Measurements from ENCODE around the gene SHISAL2A. TPM values are rescaled to one million over a fixed set of nuclear protein-coding genes. Genes with fewer than 3 reads are reported as not detected.

Gene SHISAL2A
- total RNA-seq, 1 donor: not detected

DNA sequence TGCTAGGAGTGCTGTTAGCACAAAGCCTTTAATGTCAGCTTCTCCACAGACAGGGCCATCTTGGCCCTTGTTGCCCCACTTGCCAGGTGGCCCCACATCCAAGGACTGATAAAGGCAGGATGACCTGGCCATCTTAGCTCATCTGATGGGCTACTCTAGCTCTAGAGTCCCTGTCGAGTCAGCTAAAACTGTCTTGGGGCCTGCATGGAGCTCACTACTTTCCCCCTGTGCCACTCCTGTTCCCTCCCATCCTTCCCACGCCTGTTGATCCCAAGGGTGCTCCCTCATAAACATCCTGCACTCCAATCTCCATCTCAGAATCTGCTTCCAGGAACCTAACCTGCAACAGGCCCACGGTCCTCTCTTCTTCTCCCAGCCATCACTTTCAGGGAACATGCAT lies 31.4 kb upstream of the SHISAL2A start:
- H3K36me3 ChIP-seq (ENCODE audit: insufficient read depth, low read length): no peaks in the 10 kb centered on the region

DNA sequence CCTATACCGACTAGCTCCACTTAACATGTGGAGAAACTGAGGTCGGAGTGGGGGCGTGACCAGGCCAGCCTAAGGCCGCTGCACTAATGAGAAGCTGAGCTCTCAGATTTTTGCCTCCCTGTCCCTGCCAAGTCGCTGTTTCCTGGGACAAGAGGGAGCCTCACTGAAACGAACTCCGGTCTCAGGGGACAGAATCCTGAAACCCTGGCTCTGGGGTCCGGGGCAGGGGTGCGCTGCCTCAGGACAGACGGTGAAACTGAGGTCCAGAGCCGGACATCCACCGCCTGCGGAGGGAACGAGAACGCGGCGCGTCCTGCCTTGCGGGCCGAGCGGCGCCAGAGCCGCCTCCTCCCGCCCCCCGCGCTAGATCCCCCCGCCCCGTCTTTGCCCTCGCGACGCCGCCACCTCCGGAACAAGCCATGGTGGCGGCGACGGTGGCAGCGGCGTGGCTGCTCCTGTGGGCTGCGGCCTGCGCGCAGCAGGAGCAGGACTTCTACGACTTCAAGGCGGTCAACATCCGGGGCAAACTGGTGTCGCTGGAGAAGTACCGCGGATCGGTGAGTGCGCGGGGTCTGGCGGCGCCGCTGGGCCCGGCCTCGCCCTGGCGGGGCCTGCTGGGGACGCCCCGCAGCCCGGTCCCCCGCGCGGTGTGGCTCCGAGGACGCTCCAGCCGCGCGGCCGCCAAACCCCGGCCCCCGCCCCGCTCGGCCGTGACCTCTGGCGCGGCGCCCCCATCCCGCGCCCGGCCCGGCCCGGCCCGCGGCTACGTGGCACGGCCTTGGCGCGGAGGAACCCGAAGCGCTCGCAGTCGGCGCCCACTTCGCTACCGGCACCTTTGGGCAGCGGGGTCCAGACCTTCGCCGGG lies 30.7 kb upstream of the SHISAL2A start, which contains the start of gene GPX7:
Gene GPX7 (plus strand): TSS at position 381 of the 865 bp plus-strand sequence. CDS start 39 bp downstream, at position 420.
- H3K36me3 ChIP-seq (ENCODE audit: insufficient read depth, low read length): peaks cover 5% of the 10 kb centered on the region
- no peaks in the 10 kb centered on the region for H3K9me3 ChIP-seq (ENCODE audit: low read depth, low read length)
- peak within 1 kb of the TSS; percentile 86 for H3K4me2 ChIP-seq (ENCODE audit: insufficient read depth, low read length)
- H3K27me3 ChIP-seq (ENCODE audit: insufficient read depth, low read length): no peaks in the 10 kb centered on the region
- H4K20me1 ChIP-seq (ENCODE audit: insufficient read depth, low read length): no peaks in the 10 kb centered on the region
- H2AFZ ChIP-seq (ENCODE audit: low read length): peak within 1 kb of the TSS; percentile 88
- H3K79me2 ChIP-seq (ENCODE audit: insufficient read depth, low read length): peaks cover 20% of the 10 kb centered on the region
- DNase-seq (ENCODE audit: insufficient read length, low spot score, missing footprints): peak; percentile 93
- H3K4me1 ChIP-seq (ENCODE audit: insufficient read depth, low read length): peaks cover 20% of the 10 kb centered on the region
- peak within 1 kb of the TSS; percentile 71 for H3K4me3 ChIP-seq (ENCODE audit: insufficient read depth, low read length)
- TF ChIP-seq, protein P1, sequence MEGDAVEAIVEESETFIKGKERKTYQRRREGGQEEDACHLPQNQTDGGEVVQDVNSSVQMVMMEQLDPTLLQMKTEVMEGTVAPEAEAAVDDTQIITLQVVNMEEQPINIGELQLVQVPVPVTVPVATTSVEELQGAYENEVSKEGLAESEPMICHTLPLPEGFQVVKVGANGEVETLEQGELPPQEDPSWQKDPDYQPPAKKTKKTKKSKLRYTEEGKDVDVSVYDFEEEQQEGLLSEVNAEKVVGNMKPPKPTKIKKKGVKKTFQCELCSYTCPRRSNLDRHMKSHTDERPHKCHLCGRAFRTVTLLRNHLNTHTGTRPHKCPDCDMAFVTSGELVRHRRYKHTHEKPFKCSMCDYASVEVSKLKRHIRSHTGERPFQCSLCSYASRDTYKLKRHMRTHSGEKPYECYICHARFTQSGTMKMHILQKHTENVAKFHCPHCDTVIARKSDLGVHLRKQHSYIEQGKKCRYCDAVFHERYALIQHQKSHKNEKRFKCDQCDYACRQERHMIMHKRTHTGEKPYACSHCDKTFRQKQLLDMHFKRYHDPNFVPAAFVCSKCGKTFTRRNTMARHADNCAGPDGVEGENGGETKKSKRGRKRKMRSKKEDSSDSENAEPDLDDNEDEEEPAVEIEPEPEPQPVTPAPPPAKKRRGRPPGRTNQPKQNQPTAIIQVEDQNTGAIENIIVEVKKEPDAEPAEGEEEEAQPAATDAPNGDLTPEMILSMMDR (IDR thresholded peaks at IDR 0.05; ENCODE audit: extremely low read depth, low read depth, low read length): no peak
- H3K27ac ChIP-seq (ENCODE audit: low read depth, low read length): peak within 1 kb of the TSS; percentile 68

More for the DNA sequence above, 31.4 kb upstream of the SHISAL2A start:
- no peak for DNase-seq (ENCODE audit: insufficient read length, low spot score, missing footprints)
- Histone ChIP-seq H4K20me1 (ENCODE audit: insufficient read depth, low read length) (no peaks in the 10 kb centered on the region), H2AFZ (ENCODE audit: low read length) (peak overlapping the region; percentile 88), H3K27me3 (ENCODE audit: insufficient read depth, low read length) (no peaks in the 10 kb centered on the region), H3K4me2 (ENCODE audit: insufficient read depth, low read length) (peak overlapping the region; percentile 86), H3K4me3 (ENCODE audit: insufficient read depth, low read length) (peak overlapping the region; percentile 71), H3K27ac (ENCODE audit: low read depth, low read length) (peak overlapping the region; percentile 68), H3K4me1 (ENCODE audit: insufficient read depth, low read length) (peaks cover 20% of the 10 kb centered on the region), H3K79me2 (ENCODE audit: insufficient read depth, low read length) (peaks cover 20% of the 10 kb centered on the region), H3K9me3 (ENCODE audit: low read depth, low read length) (no peaks in the 10 kb centered on the region)
- TF ChIP-seq, protein P1 (IDR thresholded peaks at IDR 0.05; ENCODE audit: extremely low read depth, low read depth, low read length): no peak

DNA sequence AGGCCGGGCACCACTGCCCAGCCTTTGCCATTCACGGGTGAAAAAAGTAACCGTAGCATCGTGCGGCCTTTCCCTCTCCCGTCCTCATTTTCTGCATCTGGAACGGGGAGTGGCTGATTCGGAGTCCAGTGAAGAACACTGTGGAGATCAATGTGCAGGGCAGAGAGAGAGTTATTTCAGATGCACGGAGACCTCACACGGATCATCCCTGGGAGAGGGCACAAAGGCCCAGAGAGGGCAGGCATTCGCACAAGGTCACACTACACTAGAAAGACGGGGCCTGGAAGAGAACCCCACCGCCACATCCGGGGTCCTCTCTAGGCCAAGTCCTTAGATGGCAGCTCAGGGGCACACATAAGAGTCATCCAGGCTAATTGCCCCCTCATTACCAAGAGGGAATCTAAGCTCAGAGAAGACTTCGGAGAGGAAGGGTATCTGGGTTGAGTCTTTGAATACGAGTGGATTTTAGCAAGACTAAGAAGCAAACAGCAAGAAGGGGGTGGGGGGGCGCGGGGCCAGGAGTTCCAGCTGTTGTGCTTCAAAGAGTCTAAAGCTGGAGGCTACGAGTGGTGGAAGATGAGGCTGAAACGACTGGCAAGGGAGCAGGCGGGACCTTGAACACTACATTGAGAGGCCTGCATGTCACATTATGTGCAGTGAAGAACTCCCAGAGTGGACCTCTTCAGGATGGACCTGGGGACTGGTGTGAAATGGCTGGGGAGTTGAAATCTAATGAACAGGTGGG lies 29.9 kb upstream of the SHISAL2A start:
- Histone ChIP-seq H3K4me2 (ENCODE audit: insufficient read depth, low read length) (peak overlapping the region; percentile 80), H3K36me3 (ENCODE audit: insufficient read depth, low read length) (peaks cover 8% of the 10 kb centered on the region), H3K79me2 (ENCODE audit: insufficient read depth, low read length) (peaks cover 20% of the 10 kb centered on the region), H3K4me3 (ENCODE audit: insufficient read depth, low read length) (peak overlapping the region; percentile 71), H3K9me3 (ENCODE audit: low read depth, low read length) (no peaks in the 10 kb centered on the region), H4K20me1 (ENCODE audit: insufficient read depth, low read length) (no peaks in the 10 kb centered on the region), H2AFZ (ENCODE audit: low read length) (peak overlapping the region; percentile 75), H3K27me3 (ENCODE audit: insufficient read depth, low read length) (no peaks in the 10 kb centered on the region), H3K4me1 (ENCODE audit: insufficient read depth, low read length) (peaks cover 20% of the 10 kb centered on the region), H3K27ac (ENCODE audit: low read depth, low read length) (peak overlapping the region; percentile 68)
- TF ChIP-seq, protein P1 (IDR thresholded peaks at IDR 0.05; ENCODE audit: extremely low read depth, low read depth, low read length): no peak
- peak; percentile 82 for DNase-seq (ENCODE audit: insufficient read length, low spot score, missing footprints)
